ENCODE results near the gene OAS2.

Gene OAS2, protein sequence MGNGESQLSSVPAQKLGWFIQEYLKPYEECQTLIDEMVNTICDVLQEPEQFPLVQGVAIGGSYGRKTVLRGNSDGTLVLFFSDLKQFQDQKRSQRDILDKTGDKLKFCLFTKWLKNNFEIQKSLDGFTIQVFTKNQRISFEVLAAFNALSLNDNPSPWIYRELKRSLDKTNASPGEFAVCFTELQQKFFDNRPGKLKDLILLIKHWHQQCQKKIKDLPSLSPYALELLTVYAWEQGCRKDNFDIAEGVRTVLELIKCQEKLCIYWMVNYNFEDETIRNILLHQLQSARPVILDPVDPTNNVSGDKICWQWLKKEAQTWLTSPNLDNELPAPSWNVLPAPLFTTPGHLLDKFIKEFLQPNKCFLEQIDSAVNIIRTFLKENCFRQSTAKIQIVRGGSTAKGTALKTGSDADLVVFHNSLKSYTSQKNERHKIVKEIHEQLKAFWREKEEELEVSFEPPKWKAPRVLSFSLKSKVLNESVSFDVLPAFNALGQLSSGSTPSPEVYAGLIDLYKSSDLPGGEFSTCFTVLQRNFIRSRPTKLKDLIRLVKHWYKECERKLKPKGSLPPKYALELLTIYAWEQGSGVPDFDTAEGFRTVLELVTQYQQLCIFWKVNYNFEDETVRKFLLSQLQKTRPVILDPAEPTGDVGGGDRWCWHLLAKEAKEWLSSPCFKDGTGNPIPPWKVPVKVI

GRCh38 chr12:112978163-112979040 lies at the start of gene OAS2:
TSS of gene OAS2 (plus strand) at chr12:112978519. CDS start at chr12:112978609, 90 bp downstream.
- peak; percentile 96 for DNase-seq

GRCh38 chr12:112928978-112929377 lies 49.3 kb upstream of the OAS2 start:
- DNase-seq = no peak

- DNase-seq = no peak
These were observed 48.6 kb upstream of the OAS2 start for GRCh38 chr12:112929715-112930114.

DNA sequence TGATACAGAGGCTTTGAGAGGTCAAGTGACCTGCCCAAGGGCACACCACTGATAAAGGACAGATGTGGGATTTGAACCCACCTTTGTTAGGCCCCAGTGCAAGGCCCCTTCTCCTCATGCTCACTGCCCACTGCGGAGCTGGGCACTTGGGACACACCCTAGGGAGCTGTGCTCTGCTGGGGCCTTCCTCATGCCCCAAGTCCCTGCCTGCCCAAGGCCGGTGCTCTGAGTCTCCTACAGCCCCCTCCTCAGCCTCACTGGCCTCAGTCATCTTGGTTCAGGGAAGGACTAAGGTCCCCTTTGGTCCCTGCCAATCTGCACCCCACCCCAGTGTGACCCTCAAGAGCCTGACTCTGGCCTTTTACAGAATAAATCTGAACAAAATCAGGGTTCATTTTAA lies 48.0 kb upstream of the OAS2 start:
- no peak for DNase-seq

GRCh38 chr12:112932485-112933128 lies 45.7 kb upstream of the OAS2 start:
- DNase-seq = no peak

GRCh38 chr12:112933129-112933505 lies 45.2 kb upstream of the OAS2 start:
- no peak for DNase-seq

DNA sequence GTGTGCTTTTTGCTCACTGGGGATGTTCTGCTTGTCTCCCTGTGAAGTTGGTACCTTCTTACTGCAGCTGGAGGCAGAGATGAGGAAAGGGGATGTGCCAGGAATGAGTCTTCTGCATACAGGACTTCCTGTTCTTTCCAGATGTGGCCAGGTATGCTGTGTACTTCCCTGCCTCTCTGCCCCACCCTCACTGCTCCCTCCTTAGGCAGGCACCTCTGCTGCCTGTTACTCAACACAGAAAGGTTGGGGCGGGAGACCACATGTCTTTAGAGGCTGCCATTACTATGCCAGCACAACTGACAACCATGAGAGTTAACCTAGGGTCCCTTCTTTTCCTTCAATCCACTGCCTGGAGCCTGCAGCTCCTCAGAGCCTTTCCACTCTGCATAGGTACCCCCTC lies 42.1 kb upstream of the OAS2 start:
- DNase-seq = no peak

DNA sequence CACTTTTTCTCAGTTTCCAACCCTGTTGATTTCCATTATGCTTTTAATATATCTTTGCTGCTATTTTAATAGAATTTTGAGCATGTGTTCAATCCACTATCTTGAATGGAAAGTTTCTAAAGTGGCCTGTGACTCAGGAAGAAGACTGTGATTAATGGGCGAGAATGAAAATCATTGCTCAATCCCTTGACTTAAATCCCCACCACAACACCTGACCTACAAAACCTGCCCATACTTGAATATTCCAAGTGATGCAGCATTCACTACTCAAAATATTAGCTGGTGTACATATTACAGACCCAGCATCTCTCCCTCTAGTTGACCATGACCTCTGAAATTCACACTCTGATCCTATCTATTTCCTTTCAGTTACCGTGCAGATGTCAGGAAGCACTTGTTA lies 41.4 kb upstream of the OAS2 start:
- no peak for DNase-seq

DNA sequence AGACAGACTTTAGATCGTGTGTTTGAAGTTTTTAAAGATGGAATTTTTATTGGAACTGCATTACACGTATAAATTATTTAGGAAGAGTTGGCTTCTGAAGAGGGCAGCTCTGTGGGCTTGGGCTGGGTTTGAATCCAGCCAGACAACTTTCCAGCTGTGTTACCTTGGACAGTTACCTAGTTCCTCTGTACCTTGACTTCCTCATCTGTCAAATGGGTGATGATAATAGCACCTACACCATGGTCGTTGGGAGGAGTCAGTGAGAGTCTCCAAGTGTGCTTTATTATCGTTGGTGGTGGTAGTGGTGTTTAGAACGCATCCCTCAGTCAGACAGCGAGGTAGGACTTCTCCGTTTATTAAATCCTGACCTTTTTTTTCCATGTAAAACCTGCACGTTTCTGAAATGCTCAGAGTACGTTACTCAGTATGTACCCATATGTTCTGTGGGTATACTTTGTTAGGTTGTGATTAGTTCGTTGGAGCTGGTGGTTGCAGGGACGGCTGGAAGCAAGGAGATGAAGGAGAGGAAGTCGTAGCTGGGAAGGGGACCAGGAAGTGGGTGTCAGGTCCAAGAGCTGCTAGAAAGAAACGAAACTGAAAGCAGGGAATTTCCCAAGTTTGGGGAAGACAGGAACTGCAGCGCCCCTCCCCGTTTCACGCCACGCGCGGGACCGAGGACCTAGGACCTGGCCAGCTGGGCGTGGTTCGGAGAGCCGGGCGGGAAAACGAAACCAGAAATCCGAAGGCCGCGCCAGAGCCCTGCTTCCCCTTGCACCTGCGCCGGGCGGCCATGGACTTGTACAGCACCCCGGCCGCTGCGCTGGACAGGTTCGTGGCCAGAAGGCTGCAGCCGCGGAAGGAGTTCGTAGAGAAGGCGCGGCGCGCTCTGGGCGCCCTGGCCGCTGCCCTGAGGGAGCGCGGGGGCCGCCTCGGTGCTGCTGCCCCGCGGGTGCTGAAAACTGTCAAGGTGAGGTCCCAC lies 40.3 kb upstream of the OAS2 start, which contains the start of gene OAS3:
Gene OAS3 (plus strand): TSS at position 734 of the 979 bp plus-strand sequence. CDS start 57 bp downstream, at position 791.
- DNase-seq = peak; percentile 34

GRCh38 chr12:112938751-112939150 lies 39.6 kb upstream of the OAS2 start:
- DNase-seq = no peak

GRCh38 chr12:112939761-112940381 lies 38.4 kb upstream of the OAS2 start:
- DNase-seq = peak; percentile 41

- no peak for DNase-seq
These were observed 36.6 kb upstream of the OAS2 start for GRCh38 chr12:112941528-112942335.

- DNase-seq = no peak
These were observed 35.7 kb upstream of the OAS2 start for GRCh38 chr12:112942572-112942971.

DNA sequence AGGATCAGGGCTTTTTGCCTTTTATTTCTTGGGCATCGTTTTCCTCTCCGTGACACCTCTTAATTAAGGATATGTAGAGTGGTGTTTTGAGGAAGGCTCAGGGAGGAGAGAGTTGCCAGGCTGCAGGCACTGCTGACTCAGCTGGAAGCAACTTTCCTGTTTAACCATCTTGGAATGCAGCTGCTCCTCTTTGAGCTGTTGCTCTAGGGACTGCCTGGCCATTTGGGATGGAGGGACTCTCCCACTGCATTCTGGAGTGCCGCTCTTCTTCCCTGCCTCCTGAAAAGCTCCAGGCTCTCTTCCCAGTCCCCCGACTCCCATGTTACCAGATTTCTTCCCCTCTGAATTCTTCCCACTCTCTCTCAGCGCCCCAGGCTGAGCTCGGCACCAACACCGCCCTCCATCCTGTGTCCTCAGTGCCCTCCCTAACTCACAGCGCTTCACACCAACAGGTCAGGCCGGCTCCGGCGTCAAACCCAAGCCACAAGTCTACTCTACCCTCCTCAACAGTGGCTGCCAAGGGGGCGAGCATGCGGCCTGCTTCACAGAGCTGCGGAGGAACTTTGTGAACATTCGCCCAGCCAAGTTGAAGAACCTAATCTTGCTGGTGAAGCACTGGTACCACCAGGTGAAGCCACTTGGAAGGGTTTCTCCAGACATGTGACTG lies 34.2 kb upstream of the OAS2 start:
- DNase-seq = no peak

- no peak for DNase-seq
These were observed 32.8 kb upstream of the OAS2 start for GRCh38 chr12:112945515-112945914.

GRCh38 chr12:112946236-112947000 lies 31.9 kb upstream of the OAS2 start:
- no peak for DNase-seq

DNA sequence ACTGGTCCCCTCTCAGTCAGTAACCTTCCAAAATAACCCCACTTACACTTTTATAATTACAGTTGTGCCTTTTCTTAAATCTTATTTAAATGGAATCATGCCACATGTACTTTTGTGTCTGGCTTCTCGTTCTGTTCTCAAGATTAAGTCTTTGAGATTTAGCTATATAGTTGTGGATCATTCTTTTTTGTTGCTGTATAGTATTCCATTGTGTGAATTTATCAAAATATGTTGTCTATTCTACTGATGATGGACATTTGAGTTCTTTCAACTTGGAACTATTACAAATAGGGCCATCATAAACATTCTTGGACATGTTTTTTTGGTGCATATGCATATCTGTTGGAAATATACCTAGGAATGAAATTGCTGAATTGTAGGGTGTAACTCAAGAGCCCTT lies 31.0 kb upstream of the OAS2 start:
- DNase-seq = no peak

DNA sequence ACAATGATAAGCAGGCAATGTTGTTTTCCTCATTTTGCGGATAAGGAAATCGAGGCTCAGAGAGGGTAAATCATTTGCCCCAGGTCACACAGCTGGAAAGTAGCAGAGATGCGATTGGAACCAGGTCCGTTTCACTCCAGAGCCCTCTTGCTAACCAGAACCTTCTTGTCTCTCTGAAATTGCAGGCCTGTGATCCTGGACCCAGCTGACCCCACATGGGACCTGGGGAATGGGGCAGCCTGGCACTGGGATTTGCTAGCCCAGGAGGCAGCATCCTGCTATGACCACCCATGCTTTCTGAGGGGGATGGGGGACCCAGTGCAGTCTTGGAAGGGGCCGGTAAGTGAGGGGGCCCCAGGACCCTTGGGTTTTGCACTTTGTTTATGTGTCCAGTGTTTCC lies 30.6 kb upstream of the OAS2 start:
- no peak for DNase-seq

DNA sequence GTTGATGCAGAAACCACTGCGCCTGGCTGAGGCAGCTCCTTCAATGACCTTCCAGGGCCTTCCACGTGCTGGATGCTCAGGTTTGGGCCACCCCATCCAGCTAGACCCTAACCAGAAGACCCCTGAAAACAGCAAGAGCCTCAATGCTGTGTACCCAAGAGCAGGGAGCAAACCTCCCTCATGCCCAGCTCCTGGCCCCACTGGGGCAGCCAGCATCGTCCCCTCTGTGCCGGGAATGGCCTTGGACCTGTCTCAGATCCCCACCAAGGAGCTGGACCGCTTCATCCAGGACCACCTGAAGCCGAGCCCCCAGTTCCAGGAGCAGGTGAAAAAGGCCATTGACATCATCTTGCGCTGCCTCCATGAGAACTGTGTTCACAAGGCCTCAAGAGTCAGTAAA lies 29.5 kb upstream of the OAS2 start:
- no peak for DNase-seq

All from MV-4-11 (cell line).